VCaP (cell line): ENCODE data around the gene ATXN10.
A peak's percentile ranks its signal among the peaks of the same experiment; 100 is the strongest.

Source experiments
- H3K27ac ChIP-seq: fragments of 450-650 bp; 2 replicates; pipeline ENCODE4 v1.5.1; 2017
- TF ChIP-seq, protein P1 (sequence below): fragments of 450-650 bp; conservative IDR thresholded peaks from 2 replicates; pipeline ENCODE4 v1.5.1; 2017; ENCODE audit warnings: mild to moderate bottlenecking, moderate library complexity

The ATXN10 gene

DNA sequence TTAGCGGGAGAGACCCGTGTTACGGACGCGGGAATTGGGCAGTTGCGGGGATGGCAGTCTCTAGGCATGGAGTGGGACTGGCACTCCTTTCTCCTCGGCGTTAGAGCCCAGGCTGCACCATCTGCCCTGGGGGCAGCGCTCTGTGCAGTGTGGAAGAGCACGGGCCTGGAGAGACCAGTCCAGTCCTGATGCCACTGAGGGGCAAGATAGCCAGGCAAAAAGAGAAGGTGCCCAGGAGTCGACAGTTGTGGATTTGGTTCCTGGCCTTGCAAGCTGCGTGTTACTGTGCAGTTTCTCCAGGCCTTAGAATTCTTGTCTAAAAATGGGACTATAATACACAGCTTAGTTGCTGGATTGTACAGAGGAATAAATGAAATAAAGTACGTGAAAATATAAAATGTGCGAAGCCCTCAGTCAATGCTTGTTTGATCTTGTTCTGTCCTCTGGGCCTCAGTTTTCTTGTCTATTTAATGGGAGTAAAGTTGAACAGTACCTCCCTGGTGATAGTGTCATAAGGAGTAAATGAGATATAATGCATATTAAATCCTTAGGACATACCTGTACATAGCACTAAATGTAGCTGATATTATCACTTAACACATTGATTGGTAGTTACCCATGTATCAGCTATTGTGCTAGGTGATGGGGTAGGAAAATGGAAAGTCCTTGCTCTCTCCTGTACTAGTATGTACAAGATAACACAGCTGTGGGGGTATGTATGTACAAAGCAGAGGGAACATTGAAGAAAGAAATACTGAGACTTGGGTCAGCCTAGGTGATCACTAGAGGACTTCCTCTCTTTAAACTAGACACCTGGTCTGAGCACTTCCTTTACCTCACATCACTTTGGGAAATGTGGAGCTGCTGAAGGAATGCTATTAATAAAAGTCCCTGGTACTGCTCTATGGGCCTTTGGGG lies 1.2 kb downstream of the ATXN10 start:
- H3K27ac ChIP-seq: peak overlapping the region; percentile 67

DNA sequence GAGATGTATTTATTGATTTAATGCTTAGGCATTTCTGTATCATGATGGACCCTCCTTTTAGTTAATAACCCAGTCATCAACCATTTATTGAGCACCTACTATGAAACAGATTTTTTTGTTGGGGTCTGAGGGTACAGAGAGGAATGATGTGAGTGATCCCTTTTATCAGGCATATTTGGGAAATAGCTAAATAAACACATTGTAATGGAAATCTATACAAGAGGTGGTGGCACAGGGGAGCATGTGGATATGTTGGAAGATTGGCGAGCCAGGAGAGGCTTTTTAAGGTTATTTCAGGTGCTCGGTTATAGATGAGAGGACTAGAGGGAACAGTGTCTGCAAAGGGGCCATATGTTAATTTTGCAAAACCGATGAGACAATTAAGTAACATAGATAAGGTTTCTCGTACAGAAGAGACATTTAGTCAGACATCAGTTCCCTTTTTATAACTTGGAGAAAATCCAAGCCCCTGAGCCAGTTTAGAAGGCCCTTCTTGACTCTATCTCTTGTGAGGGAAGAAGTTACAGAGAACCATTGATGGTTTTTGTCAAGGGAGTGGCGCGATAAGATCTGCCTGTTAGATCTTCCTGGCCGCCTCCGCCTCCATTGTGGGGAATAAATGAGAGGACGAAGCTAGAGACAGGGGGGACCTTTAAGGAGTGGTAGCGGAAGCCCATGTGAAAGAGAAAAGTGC lies 2.0 kb downstream of the ATXN10 start:
- TF ChIP-seq, protein P1, sequence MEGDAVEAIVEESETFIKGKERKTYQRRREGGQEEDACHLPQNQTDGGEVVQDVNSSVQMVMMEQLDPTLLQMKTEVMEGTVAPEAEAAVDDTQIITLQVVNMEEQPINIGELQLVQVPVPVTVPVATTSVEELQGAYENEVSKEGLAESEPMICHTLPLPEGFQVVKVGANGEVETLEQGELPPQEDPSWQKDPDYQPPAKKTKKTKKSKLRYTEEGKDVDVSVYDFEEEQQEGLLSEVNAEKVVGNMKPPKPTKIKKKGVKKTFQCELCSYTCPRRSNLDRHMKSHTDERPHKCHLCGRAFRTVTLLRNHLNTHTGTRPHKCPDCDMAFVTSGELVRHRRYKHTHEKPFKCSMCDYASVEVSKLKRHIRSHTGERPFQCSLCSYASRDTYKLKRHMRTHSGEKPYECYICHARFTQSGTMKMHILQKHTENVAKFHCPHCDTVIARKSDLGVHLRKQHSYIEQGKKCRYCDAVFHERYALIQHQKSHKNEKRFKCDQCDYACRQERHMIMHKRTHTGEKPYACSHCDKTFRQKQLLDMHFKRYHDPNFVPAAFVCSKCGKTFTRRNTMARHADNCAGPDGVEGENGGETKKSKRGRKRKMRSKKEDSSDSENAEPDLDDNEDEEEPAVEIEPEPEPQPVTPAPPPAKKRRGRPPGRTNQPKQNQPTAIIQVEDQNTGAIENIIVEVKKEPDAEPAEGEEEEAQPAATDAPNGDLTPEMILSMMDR: no peak
- H3K27ac ChIP-seq: no peak overlapping the region

More for the DNA sequence above, 1.2 kb downstream of the ATXN10 start:
- TF ChIP-seq, protein P1: no peak

DNA sequence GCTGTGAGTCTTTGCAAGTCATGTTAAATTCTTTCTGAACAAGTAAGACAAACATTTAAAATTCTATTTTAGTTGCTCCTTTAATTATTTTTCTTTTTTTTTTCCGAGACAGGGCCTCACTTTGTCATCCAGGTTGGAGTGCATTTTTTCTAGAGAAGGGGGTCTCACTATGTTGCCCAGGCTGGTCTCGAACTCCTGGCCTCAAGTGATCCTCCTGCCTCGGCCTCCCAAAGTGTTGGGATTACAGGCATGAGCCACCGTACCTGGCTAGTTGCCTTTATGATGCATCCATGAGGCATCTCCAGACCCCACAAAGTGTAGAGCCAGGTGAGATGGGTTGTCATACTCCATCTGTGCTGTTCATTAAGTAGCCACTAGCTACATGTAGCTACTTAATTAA lies 4.4 kb downstream of the ATXN10 start:
- H3K27ac ChIP-seq: no peak overlapping the region
- TF ChIP-seq, protein P1: no peak

DNA sequence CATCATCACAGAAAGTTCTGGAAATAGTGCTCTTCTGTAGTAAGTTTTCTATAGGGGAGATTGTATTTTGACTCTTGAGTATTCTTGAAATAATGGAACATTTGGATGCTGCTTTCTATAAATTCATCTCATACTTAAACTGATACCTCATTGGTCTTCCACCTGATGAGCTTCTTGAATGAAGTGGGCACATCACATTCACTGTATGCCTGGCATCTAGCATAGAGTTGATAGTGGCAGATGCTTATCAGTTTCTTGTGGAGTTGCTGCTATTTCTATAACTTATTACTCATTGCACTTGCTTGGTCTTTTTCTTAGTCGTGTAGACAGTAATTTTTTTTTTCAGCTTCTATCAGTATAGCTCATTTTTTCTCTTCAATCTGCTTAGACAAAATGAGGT lies 5.4 kb downstream of the ATXN10 start:
- no peak overlapping the region for H3K27ac ChIP-seq
- TF ChIP-seq, protein P1: no peak

DNA sequence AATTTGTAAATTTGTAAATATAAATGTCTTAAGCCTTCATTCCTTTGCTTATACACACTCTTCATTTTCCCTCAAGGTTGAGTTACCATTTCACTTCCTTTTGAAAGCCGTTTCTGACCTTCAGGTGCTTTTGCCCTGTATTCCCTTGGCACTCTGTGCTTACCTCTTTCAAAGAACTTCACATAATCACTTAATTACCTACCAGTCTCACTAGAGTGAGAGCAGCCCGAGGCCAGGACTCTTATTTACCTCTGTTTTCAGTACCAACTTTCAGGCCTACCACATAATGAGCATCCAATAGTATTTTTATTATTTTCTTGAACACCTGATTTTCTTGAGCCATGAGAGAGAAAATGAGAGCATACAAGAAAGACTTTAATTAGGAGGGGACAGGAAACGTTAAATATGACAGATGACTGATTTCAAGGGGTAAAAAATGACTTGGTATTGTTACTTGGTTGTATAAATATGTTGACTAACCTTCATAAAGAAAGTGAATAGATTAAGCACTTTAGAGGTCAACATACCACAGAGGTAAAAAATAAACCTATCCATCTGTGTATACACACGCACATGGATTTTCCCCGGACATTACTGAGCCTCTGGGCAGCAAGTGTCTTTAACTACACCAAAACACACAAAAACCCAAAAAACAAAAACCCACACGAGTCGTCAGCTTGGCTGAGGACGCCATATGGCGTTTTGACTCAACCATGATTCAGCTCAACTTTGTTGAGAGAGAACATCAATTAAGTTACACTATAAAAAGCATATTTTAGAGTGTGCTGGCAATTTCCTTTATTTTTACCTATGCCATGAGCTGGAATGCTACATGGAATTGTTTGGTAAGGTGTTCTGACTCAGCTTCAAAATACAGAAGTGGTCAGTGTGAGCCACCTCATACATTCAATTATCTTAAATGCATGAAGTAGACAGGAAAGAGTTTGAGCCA lies 7.6 kb downstream of the ATXN10 start:
- H3K27ac ChIP-seq: no peak overlapping the region
- TF ChIP-seq, protein P1: no peak

DNA sequence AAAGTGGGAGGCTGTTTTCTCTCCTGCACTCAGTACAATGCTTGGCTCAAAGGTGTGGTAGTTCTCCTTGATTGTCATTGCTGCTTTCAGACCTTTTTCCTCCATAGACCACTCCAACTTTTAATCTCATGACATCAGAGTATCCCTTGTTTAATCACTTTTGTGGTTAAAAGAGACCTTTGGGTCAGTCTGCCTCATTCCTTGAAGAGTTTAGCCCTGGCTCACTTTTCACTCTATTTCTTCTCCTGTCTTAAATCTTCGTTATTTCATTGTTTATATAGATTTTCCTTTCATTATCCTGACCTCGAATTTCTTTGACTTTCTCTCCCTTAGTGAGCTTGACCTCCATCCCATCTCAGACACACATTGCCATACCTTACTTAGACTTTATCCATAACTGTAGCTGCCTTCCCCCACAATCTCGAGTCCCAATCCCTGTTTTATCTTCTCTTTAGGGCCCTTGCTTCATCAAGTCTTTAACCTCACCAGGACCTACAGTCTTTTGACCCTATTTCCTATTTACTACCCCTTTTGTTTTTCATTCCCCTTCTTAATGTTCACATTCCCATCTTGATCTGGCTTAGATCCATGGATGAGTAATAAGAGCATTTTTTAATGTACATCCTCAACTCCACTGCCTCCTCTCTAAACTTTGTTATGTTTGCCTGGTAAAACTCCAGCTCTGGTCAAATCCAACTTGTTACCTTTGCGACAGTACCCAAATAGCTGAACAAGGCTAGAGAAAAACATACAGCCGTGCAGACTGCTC lies 9.5 kb downstream of the ATXN10 start:
- TF ChIP-seq, protein P1: no peak
- H3K27ac ChIP-seq: no peak overlapping the region
